ENCODE results near the gene CAPN10.

- TF ChIP-seq EZH2 (IDR thresholded peaks at IDR 0.05; ENCODE audit: low read length) (no peak), CTCF (optimal IDR thresholded peaks at IDR 0.05 in 1 of 3, IDR thresholded peaks at IDR 0.05 in 1 of 3, conservative IDR thresholded peaks at IDR 0.05 in 1 of 3; ENCODE audit: extremely low read depth in 1 of 3, insufficient read depth in 2 of 3, low read length in 3 of 3) (no peak)
Observed at GRCh38 chr2:240626531-240627300, 40.2 kb downstream of the CAPN10 start.

All from keratinocyte (primary cell).